Activated naive CD8-positive, alpha-beta T cell treated with anti-CD3 and anti-CD28 coated beads, Interleukin-2, amount 50 U/mL, for 16 hours (primary cell): ENCODE data around the gene PTK6.
"Not testable (repeated sequence)": the region's sequence is repeated elsewhere in the genome, so short reads cannot be mapped to it uniquely, and the experiment has no call there.

Experiments
- DNase-seq: peaks from one replicate; pipeline ENCODE4 v3.0.0-alpha.2; 2020; ENCODE audit warnings: low read depth, low spot score

PTK6 gene

DNA sequence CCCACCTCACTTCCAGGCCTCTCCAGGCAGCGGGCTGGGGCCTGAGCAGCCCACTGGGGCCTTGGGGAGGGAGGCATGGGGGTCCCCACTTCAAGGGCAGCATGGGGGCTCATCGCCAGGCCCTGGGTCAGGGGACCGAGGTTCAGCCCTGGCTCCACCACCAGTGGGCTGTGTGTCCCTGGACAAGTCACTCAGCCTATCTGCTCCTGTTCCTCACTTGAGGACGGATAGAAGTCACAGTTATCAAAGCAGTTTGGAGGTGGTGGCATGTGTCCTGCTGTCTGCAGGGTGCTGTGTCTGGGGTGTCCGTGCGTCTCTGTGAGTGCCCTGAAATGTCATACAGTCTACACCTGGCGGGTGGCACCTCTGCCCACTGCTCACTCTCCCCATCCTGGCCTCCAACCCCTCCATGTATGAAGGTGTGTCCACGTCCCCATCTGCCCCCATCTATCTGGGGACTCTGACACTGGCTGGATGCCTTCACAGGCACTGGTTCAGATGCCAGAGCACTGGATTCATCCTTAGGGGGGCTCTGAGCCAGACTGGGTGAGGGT lies 41.9 kb downstream of the PTK6 start:
- DNase-seq, result no peak

- no peak for DNase-seq
Observed at GRCh38 chr20:63494420-63495166, 42.6 kb downstream of the PTK6 start.

DNA sequence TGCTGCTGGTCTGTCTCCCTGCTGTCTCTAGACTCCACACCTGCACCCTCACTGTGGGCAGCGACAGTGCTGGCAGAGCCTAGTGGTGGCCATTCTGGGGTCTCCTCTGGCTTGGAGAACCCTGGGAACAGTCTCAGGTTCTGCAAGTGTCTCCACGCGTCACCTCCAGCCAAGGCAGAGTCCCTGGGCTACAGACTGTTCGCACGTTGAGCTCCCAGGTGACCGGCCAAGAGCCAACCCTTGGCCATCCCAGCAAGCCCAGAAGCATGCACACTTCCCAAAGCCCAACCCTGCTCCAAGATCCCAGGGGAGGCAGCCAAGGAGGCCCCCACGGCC lies 43.1 kb downstream of the PTK6 start:
- no peak for DNase-seq

- no peak for DNase-seq
Observed at GRCh38 chr20:63493563-63494020, 43.6 kb downstream of the PTK6 start.

DNA sequence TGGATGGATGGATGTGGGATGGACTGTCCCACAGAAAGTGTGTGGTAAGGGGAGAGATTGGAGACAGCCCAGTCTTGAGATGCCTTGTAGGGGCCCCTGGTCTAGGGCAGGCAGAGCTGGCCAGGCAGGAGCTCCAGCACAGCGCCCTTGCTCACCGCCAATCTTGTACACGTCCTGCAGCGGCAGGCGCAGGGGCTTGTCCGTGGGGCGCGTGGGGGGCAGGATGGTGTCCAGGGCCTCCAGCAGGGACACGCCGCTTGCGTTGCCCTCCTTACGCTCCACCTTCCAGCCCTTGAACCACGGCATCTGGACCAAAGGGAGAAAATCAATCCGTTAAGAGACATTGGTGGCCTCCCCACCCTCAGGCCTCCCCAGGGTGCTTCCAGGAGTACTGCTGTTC lies 44.2 kb downstream of the PTK6 start:
- no peak for DNase-seq

DNA sequence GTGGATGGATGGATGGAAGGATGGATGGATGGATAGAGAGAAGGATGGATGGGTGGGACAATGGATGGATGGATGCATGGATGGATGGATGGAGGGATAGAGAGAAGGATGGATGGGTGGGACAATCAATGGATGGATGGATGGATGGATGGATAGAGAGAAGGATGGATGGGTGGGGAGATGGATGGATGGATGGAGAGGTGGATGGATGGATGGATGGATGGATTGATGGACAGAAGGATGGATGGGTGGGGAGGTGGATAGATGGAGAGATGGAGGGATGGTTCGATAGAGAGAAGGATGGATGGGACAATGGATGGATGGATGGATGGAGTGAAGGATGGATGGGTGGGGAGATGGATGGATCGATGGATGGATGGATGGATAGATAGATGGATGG lies 44.7 kb downstream of the PTK6 start:
- DNase-seq, result no peak

- no peak for DNase-seq
Observed at GRCh38 chr20:63491635-63492230, 45.4 kb downstream of the PTK6 start.

GRCh38 chr20:63491078-63491477 lies 46.1 kb downstream of the PTK6 start:
- no peak for DNase-seq

- DNase-seq, result no peak
Observed at GRCh38 chr20:63490416-63490815, 46.8 kb downstream of the PTK6 start.

DNA sequence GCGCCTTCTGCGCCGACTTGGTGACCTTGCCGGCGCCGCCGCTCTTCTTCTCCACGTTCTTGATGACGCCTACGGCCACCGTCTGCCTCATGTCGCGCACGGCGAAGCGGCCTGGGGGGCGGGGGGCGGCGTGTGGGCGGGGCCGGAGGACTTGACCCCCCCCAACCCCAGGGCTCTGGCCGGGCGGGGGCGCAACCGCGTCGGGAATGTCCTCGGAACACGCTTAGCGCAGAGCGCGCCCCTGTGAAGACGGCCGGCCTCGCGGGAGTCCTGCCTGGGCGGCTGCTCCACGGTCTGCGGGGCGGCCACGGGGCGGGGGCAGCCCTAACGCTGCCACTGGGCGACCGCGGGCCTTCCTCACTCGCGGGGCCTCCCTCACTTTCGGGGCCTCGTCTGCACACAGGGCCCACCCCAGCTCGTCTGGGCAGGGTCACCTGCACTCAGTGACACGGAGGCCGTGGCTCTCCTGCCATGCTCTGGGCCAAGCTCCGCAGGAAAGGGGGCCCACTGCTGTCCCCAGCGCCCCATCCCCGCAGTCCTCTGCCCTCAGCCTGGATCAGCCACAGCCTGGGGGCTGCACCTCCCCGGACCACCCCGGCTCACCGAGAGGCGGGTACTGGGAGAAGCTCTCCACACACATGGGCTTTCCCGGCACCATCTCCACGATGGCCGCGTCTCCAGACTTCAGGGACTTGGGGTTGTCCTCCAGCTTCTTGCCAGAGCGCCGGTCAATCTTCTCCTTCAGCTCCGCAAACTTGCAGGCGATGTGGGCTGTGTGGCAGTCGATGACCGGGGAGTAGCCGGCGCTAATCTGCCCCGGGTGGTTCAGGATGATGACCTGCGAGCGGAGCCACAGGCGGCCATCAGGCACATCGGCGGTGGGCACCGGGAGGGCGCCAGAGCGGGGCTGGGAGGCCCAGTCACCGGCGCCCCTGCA lies 48.6 kb downstream of the PTK6 start:
- DNase-seq, result no peak

DNA sequence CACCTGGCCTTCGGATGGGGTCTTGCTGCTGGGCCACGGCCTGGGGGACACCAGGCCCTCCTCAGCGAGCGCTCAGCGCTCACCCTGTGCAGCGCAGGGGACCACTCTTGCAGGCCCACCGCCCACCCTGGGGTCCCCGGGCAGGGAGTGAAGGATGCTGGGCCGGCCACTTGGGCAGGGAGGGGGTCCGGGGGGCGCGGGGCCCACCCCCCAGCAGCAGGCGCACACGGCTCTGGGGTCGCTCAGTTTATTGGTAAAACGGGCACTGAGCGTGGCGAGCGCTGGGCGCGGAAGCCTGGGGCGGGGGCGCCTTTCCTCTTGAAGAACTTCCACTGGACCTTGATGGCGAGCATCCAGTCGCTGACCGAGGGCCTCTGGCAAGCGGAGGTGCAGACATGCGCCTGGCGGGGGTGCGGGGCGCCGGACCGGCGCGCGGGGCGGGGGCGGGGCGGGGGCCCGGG lies 49.4 kb downstream of the PTK6 start:
- DNase-seq, result no peak

- no peak for DNase-seq
Observed at GRCh38 chr20:63487116-63487764, 49.9 kb downstream of the PTK6 start.

DNA sequence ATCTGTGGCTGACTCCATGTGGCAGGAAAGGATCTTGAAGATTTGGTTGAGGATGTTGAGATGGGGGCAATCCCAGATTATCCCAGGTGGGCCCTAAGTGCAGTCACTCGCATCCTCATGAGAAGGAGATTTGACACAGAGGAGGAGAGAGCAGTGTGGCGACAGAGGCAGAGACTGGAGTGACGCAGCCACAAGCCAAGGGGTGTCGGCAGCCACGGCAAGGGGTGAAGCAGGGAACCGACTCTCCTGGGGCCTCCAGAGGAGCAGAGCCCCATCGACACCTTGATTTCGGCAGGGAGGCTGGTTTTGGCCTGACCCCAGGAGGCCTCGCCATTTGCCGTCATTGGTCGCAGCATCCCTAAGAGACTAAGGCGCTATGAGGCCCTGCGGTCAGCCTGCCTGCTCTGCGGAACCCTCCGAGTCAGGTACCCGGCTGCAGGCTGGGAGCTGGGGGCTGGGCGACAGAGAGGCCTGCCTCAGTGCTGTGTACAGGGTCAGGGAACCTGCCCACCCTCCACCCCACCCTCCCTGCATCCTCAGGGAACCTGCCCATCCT lies 50.8 kb downstream of the PTK6 start:
- DNase-seq, result no peak

DNA sequence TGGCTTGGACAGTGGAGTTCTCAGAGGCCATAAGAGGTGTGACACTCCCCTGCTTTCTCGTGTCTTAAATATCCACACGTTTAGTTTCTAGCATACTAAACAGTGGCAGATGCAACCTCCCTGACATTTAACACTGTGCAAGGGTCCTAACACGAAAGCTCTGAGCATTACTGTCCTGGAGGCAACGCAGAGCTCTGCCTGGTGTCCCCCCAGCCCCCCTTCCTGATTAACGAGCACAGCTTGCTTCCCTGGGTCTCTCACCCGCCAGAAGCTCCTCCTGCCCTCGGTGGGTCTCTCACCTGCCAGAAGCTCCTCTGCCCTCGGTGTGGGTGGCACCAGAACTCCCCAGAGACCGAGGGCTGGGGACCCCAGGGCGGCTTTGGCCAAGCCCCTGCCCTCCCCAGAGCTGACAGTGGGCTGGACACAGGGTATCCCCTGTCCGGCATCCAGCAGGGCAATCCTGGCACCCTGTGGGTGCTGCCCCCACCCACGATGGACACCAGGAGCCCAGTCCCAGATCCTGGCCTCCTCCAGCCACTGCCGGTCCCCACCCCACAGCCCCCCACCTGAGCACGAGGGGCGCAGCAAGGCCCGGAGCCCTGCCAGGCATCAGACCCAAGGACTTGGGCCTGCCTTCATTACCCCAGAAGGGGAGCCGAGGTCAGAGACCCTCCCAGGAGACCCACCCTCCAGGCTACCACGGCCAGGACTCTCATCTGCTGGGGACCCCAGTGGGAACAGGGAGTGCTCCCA lies 52.3 kb downstream of the PTK6 start:
- no peak for DNase-seq

DNA sequence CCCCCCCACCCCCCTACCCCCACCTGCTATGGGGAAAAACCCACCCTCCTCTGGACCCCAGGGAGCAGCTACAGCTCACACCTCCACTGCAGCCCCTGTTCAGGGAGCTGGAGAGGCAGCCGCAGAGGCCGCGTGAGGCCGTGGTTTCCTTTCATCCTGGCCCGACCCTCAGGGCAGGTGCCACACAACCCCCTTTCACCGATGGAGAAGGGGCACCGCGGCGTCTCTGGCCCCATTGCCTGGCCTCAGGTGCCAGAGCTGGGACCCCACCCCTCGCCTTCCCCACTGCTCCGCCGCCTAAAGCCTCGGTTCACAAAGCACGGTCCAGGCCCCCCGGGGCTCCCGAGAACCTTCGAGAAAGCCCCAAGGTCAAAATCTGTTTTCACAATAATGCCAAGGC lies 52.9 kb downstream of the PTK6 start:
- no peak for DNase-seq

- no peak for DNase-seq
Observed at GRCh38 chr20:63483834-63484233, 53.3 kb downstream of the PTK6 start.

- DNase-seq, result no peak
Observed at GRCh38 chr20:63482021-63482587, 55.1 kb downstream of the PTK6 start.

DNA sequence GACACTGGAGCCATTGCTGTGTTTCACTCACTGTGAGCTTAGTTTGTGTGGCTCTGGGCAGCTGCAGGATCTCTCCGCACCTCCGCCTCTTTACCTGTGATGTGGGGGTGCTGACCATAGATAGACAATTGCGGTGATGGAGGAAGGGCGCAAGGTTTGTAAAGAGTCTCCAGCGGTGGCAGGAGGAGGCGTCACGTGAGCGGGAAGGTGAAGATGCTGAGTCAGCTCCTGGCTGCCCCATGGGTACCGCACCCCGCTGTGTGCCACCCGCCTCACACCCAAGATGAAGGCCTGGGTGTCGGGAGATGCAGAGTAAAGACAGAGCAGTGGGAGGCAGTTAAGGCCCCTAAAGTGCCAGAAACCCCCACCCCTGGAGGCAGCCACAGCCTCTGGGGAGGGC lies 55.7 kb downstream of the PTK6 start:
- DNase-seq, result no peak

- not testable (repeated sequence) for DNase-seq
Observed at GRCh38 chr20:63479695-63480419, 57.3 kb downstream of the PTK6 start.
